Uterus (tissue), 2 donors: ENCODE measurements around the gene ARSI.

Experiments
- CTCF ChIP-seq, 4 experiments: fragments of 200-600 bp in 2 of 4; fragments of 450-650 bp in 2 of 4; sonication (generic) in 2 of 4; IDR thresholded peaks; one replicate each; pipeline ENCODE4 v1.5.1; 2016 to 2019; ENCODE audit warnings: antibody characterized with exemption in 4 of 4, mild to moderate bottlenecking in 2 of 4, moderate library complexity in 1 of 4
- POLR2A ChIP-seq, 2 donors: fragments of 450-650 bp; IDR thresholded peaks; one replicate each; pipeline ENCODE4 v1.6.1; 2016; ENCODE audit warnings: antibody characterized with exemption in 2 of 2, mild to moderate bottlenecking in 1 of 2, moderate library complexity in 1 of 2

- TF ChIP-seq CTCF (IDR thresholded peaks at IDR 0.05) (no peak), POLR2A (IDR thresholded peaks at IDR 0.05) (no peak)
Measured at GRCh38 chr5:150316320-150316719, 13.6 kb upstream of the ARSI start.
